ENCODE results near the gene SLC25A31.

The SLC25A31 gene

GRCh38 chr4:127730142-127730913 lies at the start of gene SLC25A31:
TSS of gene SLC25A31 (plus strand) at chr4:127730400. CDS start at chr4:127730546, 146 bp downstream.
- DNase-seq = no peak

- no peak for DNase-seq
Measured at GRCh38 chr4:127685292-127685691, 44.9 kb upstream of the SLC25A31 start.

- no peak for DNase-seq
Measured at GRCh38 chr4:127686658-127687057, 43.5 kb upstream of the SLC25A31 start.

GRCh38 chr4:127687580-127687979 lies 42.6 kb upstream of the SLC25A31 start:
- no peak for DNase-seq

- DNase-seq = peak in 7 of 56 donors; percentile 2 to 24 (median 8)
Measured at GRCh38 chr4:127698789-127699200, 31.4 kb upstream of the SLC25A31 start.

- DNase-seq = peak in 2 of 56 donors; percentile 3 to 9
Measured at GRCh38 chr4:127708985-127709384, 21.2 kb upstream of the SLC25A31 start.

GRCh38 chr4:127709456-127709855 lies 20.7 kb upstream of the SLC25A31 start:
- DNase-seq = no peak

GRCh38 chr4:127731406-127731805 lies 1.2 kb downstream of the SLC25A31 start:
- no peak for DNase-seq

- DNase-seq = no peak
Measured at GRCh38 chr4:127732623-127733328, 2.6 kb downstream of the SLC25A31 start.

GRCh38 chr4:127734976-127735375 lies 4.8 kb downstream of the SLC25A31 start:
- no peak for DNase-seq

- no peak for DNase-seq
Measured at GRCh38 chr4:127737295-127737694, 7.1 kb downstream of the SLC25A31 start.

GRCh38 chr4:127741247-127741646 lies 11.0 kb downstream of the SLC25A31 start:
- no peak for DNase-seq

- no peak for DNase-seq
Measured at GRCh38 chr4:127747883-127748282, 17.7 kb downstream of the SLC25A31 start.

- no peak for DNase-seq
Measured at GRCh38 chr4:127748957-127749356, 18.8 kb downstream of the SLC25A31 start.

GRCh38 chr4:127756906-127757305 lies 26.7 kb downstream of the SLC25A31 start:
- no peak for DNase-seq

- no peak for DNase-seq
Measured at GRCh38 chr4:127759228-127759820, 29.1 kb downstream of the SLC25A31 start.

GRCh38 chr4:127759893-127760292 lies 29.7 kb downstream of the SLC25A31 start:
- DNase-seq = no peak

GRCh38 chr4:127771535-127772275 lies 41.5 kb downstream of the SLC25A31 start:
- DNase-seq = no peak

GRCh38 chr4:127772769-127773671 lies 42.8 kb downstream of the SLC25A31 start:
- no peak for DNase-seq

GRCh38 chr4:127775843-127776242 lies 45.6 kb downstream of the SLC25A31 start:
- no peak for DNase-seq

GRCh38 chr4:127776620-127777019 lies 46.4 kb downstream of the SLC25A31 start:
- DNase-seq = no peak
